ENCODE data around the gene FUCA1. TPM values are rescaled to one million over a fixed set of nuclear protein-coding genes. Genes with fewer than 3 reads are reported as not detected.
"Not testable (repeated sequence)": the region's sequence is repeated elsewhere in the genome, so short reads cannot be mapped to it uniquely, and the experiment has no call there.

FUCA1 gene
- total and polyA plus RNA-seq, 3 experiments from 2014 or later, result 14.1 to 17.2 (median 15.7) TPM

DNA sequence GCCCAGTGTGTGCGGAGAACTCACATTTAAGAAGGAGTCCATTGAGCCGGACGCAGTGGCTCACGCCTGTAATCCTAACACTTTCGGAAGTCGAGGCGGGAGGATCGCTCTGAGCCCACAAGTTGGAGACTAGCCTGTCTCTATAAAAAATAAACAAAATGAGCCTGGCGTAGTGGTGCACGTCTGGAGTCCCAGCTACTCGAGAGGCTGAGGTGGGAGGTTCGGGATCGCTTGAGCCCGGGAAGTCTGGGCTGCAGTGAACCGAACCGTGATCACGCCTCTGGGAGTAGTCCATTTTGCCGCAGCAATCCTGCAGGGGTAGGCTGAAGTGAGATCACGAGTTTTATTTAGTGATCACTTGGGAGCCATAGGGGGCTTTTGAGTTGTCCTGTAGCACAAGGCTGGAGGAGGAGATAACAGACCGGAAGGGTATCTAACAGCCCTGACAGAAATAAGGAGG lies 497 bp upstream of the FUCA1 start:
- ChIA-PET POLR2A (no interaction called here), CTCF (interaction anchor here (0.9 to 3.8 kb wide), 6 partner anchors 43 to 97 kb away, joined by 3 to 19 read pairs (median 4); partner anchors contain the start of gene HMGCL)
- no peaks in the 10 kb centered on the region for H3K27me3 Mint-ChIP-seq
- Histone ChIP-seq H3K27me3 (ENCODE audit: insufficient read depth, low read length, poor library complexity, severe bottlenecking) (no peaks in the 10 kb centered on the region), H3K4me3 (ENCODE audit: low read length) (peak overlapping the region; percentile 40), H3K9me3 (ENCODE audit: low read length) (no peaks in the 10 kb centered on the region), H3K27ac (ENCODE audit: low read depth, low read length) (peak overlapping the region; percentile 54), H3K4me1 (ENCODE audit: insufficient read depth, low read length) (peaks cover 22% of the 10 kb centered on the region), H3K36me3 (ENCODE audit: insufficient read depth, low read length) (peaks cover 7% of the 10 kb centered on the region)
- H3K9me3 Mint-ChIP-seq, result no peaks in the 10 kb centered on the region
- peaks cover 18 to 33% (median 22%) of the 10 kb centered on the region in 3 donors for H3K4me1 Mint-ChIP-seq
- H3K36me3 Mint-ChIP-seq, result peaks cover 0 to 15% (median 0%) of the 10 kb centered on the region in 3 donors
- H3K4me3 Mint-ChIP-seq, result peak overlapping the region; percentile 82 to 93 (median 86)
- no peak for DNase-seq
- H3K27ac Mint-ChIP-seq, result peak overlapping the region; percentile 17 to 95 (median 86)

DNA sequence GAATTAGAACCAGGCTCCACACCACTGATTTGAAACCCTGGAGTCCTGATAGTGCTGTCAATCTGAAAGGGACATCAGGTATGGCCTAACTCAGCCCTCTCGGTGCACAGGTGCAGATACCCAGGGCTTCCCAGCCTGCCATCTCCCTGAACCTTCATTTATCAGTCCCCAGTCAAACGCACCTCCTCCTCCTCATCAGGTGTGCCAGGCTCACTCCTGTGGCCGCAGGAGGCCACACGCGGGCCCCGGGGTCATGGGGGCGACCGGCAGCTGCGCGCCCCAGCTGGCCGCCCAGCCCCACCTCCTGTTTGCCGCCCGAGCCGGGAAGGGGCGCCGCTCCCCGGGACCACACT lies 572 bp downstream of the FUCA1 start:
- Histone ChIP-seq H3K4me1 (ENCODE audit: insufficient read depth, low read length) (peaks cover 22% of the 10 kb centered on the region), H3K27ac (ENCODE audit: low read depth, low read length) (peak overlapping the region; percentile 54), H3K36me3 (ENCODE audit: insufficient read depth, low read length) (peaks cover 9% of the 10 kb centered on the region), H3K9me3 (ENCODE audit: low read length) (no peaks in the 10 kb centered on the region), H3K27me3 (ENCODE audit: insufficient read depth, low read length, poor library complexity, severe bottlenecking) (no peaks in the 10 kb centered on the region), H3K4me3 (ENCODE audit: low read length) (peak overlapping the region; percentile 61)
- ChIA-PET CTCF (interaction anchor here (1.0 to 3.8 kb wide), 3 partner anchors 57 to 96 kb away, joined by 3 to 19 read pairs (median 5); no protein-coding TSS in a partner anchor), POLR2A (no interaction called here)
- peaks cover 0 to 22% (median 3%) of the 10 kb centered on the region in 3 donors for H3K36me3 Mint-ChIP-seq
- no peaks in the 10 kb centered on the region for H3K9me3 Mint-ChIP-seq
- peak overlapping the region in 6 of 8 donors; percentile 19 to 90 (median 76) for H3K27ac Mint-ChIP-seq
- no peaks in the 10 kb centered on the region for H3K27me3 Mint-ChIP-seq
- peak overlapping the region; percentile 82 to 93 (median 86) for H3K4me3 Mint-ChIP-seq
- DNase-seq, result no peak
- H3K4me1 Mint-ChIP-seq, result peaks cover 18 to 33% (median 22%) of the 10 kb centered on the region in 3 donors

DNA sequence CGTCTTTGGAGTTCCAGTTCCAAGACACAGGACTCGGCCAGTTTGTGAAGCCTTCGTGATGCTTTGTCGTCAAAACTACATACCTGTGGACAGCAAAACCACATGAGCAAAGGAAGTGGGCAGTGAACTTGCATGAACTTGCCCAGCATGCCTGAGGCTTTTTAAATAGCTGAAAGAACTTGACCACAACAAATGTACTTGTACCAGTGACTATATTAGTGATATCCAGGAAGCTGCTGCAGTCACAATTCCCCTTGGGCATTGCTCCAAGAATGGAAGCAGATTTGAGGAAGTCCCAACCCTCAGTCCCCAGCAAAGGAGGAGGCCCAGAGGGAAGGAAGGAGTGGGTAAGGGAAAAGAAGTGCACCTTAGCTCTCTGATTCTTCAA lies 2.6 kb downstream of the FUCA1 start:
- peaks cover 11% of the 10 kb centered on the region for H3K36me3 ChIP-seq (ENCODE audit: insufficient read depth, low read length)
- CTCF ChIA-PET, result interaction anchor here (1.4 kb wide), 1 partner anchor 56 kb away, joined by 4 read pairs; no protein-coding TSS in a partner anchor
- no peak overlapping the region for H3K27ac Mint-ChIP-seq
- no peaks in the 10 kb centered on the region for H3K27me3 Mint-ChIP-seq
- H3K27ac ChIP-seq (ENCODE audit: low read depth, low read length), result no peak overlapping the region
- H3K4me1 Mint-ChIP-seq, result peaks cover 18 to 33% (median 22%) of the 10 kb centered on the region in 3 donors
- POLR2A ChIA-PET, result interaction anchor here (0.9 kb wide), 1 partner anchor 19 kb away, joined by 4 read pairs; no protein-coding TSS in a partner anchor
- peaks cover 22% of the 10 kb centered on the region for H3K4me1 ChIP-seq (ENCODE audit: insufficient read depth, low read length)
- H3K4me3 ChIP-seq (ENCODE audit: low read length), result no peak overlapping the region
- no peaks in the 10 kb centered on the region for H3K9me3 Mint-ChIP-seq
- H3K36me3 Mint-ChIP-seq, result peaks cover 5 to 35% (median 6%) of the 10 kb centered on the region in 3 donors
- no peak for DNase-seq
- no peaks in the 10 kb centered on the region for H3K27me3 ChIP-seq (ENCODE audit: insufficient read depth, low read length, poor library complexity, severe bottlenecking)
- no peaks in the 10 kb centered on the region for H3K9me3 ChIP-seq (ENCODE audit: low read length)
- peak overlapping the region in 3 of 7 donors; percentile 57 to 86 (median 59) for H3K4me3 Mint-ChIP-seq

DNA sequence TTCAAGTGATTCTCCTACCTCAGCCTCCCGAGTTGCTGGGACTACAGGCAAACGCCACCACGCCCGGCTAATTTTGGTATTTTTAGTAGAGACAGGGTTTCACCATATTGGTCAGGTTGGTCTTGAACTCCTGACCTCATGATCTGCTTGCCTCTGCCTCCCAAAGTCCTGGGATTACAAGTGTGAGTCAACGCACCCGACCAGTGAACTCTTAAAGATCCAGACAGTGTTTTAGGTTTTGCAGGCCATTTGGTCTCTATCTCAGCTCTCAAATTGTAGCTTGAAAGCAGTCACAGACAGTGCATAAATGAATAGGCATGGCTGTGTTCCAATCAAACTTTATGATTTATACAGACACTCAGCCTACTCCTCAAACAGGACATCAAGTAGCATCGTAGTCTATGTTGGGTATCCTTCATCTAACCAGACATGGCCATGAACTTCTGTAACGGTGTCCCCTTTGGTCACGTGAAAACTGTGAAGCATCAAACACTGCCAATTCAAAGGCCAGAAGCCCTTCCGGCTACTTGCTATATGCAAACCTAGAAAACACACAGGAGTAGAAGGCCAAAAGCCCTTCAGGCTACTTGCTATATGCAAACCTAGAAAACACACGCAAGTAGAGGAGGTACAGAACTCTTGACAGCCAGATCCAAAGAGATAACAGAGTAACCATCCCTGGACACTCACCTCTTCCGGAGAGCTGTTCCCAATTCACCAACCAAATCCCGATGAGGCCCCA lies 3.1 kb downstream of the FUCA1 start:
- H3K36me3 Mint-ChIP-seq, result peaks cover 5 to 36% (median 6%) of the 10 kb centered on the region in 3 donors
- peaks cover 22% of the 10 kb centered on the region for H3K4me1 ChIP-seq (ENCODE audit: insufficient read depth, low read length)
- H3K27ac ChIP-seq (ENCODE audit: low read depth, low read length), result no peak overlapping the region
- POLR2A ChIA-PET, result interaction anchor here (0.9 kb wide), 1 partner anchor 19 kb away, joined by 4 read pairs; no protein-coding TSS in a partner anchor
- no peaks in the 10 kb centered on the region for H3K9me3 Mint-ChIP-seq
- CTCF ChIA-PET, result interaction anchor here (1.4 kb wide), 1 partner anchor 55 kb away, joined by 4 read pairs; no protein-coding TSS in a partner anchor
- H3K4me3 ChIP-seq (ENCODE audit: low read length), result no peak overlapping the region
- peak overlapping the region in 2 of 7 donors; percentile 23 to 86 for H3K4me3 Mint-ChIP-seq
- no peak overlapping the region for H3K27ac Mint-ChIP-seq
- H3K27me3 ChIP-seq (ENCODE audit: insufficient read depth, low read length, poor library complexity, severe bottlenecking), result no peaks in the 10 kb centered on the region
- no peak for DNase-seq
- H3K9me3 ChIP-seq (ENCODE audit: low read length), result no peaks in the 10 kb centered on the region
- peaks cover 18 to 33% (median 22%) of the 10 kb centered on the region in 3 donors for H3K4me1 Mint-ChIP-seq
- peaks cover 11% of the 10 kb centered on the region for H3K36me3 ChIP-seq (ENCODE audit: insufficient read depth, low read length)
- no peaks in the 10 kb centered on the region for H3K27me3 Mint-ChIP-seq

DNA sequence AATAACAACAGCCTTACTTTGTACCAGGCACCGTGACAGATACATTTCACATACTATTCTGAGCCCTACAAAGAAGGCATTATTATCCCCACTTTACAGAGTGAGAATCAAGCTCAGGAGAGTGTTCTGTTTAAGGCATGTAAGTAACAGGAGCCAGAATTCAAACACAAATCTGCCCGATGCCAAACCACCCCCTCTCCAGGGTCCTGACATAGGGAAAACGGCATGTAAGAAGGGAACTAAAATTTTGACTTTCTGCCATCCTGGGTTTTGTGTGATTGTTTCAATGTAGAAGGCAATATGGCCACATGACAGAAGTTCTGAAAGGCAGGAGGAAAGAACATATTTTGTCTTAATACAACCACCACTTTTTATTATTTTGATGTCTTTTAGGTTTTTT lies 5.5 kb downstream of the FUCA1 start:
- H3K27ac ChIP-seq (ENCODE audit: low read depth, low read length), result no peak overlapping the region
- peaks cover 25% of the 10 kb centered on the region for H3K36me3 ChIP-seq (ENCODE audit: insufficient read depth, low read length)
- no peak for DNase-seq
- H3K9me3 ChIP-seq (ENCODE audit: low read length), result no peaks in the 10 kb centered on the region
- ChIA-PET CTCF (no interaction called here), POLR2A (no interaction called here)
- Mint-ChIP-seq H3K27me3 (no peaks in the 10 kb centered on the region), H3K4me1 (peaks cover 8 to 22% (median 13%) of the 10 kb centered on the region in 3 donors), H3K36me3 (peaks cover 5 to 55% (median 12%) of the 10 kb centered on the region in 3 donors), H3K27ac (no peak overlapping the region), H3K4me3 (no peak overlapping the region), H3K9me3 (no peaks in the 10 kb centered on the region)
- no peak overlapping the region for H3K4me3 ChIP-seq (ENCODE audit: low read length)
- peaks cover 15% of the 10 kb centered on the region for H3K4me1 ChIP-seq (ENCODE audit: insufficient read depth, low read length)
- H3K27me3 ChIP-seq (ENCODE audit: insufficient read depth, low read length, poor library complexity, severe bottlenecking), result no peaks in the 10 kb centered on the region

DNA sequence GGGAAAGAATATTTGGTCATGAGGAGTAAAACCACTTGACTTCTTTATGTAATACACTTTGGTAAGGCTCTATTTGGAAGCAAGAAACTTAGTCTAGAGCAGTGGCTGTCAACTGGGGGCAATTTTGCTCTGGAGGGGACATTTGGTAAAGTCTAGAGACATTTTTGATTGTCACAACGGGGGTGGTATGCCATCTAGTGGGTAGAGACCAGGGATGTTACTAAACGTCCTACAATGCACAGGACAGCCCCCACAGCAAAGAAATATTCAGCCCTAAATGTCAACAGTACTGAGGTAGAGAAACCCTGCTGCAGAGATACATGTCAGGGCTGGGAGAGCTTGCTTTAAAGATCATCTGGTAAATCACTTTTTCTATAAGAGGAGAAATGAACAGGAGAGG lies 13.5 kb downstream of the FUCA1 start:
- H3K9me3 Mint-ChIP-seq, result no peaks in the 10 kb centered on the region
- no peaks in the 10 kb centered on the region for H3K4me1 ChIP-seq (ENCODE audit: insufficient read depth, low read length)
- H3K4me1 Mint-ChIP-seq, result peaks cover 0 to 9% (median 3%) of the 10 kb centered on the region in 3 donors
- no peak overlapping the region for H3K4me3 ChIP-seq (ENCODE audit: low read length)
- H3K27me3 Mint-ChIP-seq, result no peaks in the 10 kb centered on the region
- H3K9me3 ChIP-seq (ENCODE audit: low read length), result no peaks in the 10 kb centered on the region
- peak overlapping the region in 1 of 8 donors; percentile 2 for H3K27ac Mint-ChIP-seq
- H3K36me3 ChIP-seq (ENCODE audit: insufficient read depth, low read length), result peaks cover 12% of the 10 kb centered on the region
- H3K27ac ChIP-seq (ENCODE audit: low read depth, low read length), result no peak overlapping the region
- CTCF ChIA-PET, result no interaction called here
- no peak for DNase-seq
- no peaks in the 10 kb centered on the region for H3K27me3 ChIP-seq (ENCODE audit: insufficient read depth, low read length, poor library complexity, severe bottlenecking)
- H3K4me3 Mint-ChIP-seq, result peak overlapping the region in 1 of 7 donors; percentile 24
- H3K36me3 Mint-ChIP-seq, result peaks cover 4 to 62% (median 17%) of the 10 kb centered on the region in 3 donors
- POLR2A ChIA-PET, result interaction anchor here (0.7 kb wide), 1 partner anchor 108 kb away, joined by 6 read pairs; no protein-coding TSS in a partner anchor

DNA sequence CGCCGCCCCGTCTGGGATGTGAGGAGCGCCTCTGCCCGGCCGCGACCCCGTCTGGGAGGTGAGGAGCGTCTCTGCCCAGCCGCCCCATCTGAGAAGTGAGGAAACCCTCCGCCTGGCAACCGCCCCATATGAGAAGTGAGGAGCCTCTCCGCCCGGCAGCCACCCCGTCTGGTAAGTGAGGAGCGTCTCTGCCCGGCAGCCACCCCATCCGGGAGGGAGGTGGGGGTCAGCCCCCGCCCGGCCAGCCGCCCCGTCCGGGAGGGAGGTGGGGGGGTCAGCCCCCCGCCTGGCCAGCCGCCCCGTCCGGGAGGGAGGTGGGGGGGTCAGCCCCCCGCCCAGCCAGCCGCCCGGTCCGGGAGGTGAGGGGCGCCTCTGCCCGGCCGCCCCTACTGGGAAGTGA lies 15.0 kb downstream of the FUCA1 start:
- not testable (repeated sequence) for H3K4me3 Mint-ChIP-seq, H3K27ac Mint-ChIP-seq, H3K9me3 Mint-ChIP-seq

DNA sequence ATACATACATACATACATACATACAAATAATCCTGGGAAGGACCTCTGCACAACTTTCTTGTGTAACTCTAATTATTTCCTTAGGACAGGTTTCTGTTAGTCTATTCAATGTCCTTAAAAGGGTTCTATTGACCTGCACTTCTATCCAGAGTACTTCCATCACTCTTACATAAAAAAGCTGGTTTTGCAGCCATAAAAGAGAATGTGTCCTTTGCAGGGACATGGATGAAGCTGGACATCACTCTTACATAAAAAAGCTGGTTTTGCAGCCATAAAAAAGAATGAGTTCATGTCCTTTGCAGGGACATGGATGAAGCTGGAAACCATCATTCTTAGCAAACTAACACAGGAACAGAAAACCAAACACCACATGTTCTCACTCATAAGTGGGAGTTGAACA lies 16.7 kb downstream of the FUCA1 start:
- not testable (repeated sequence) for H3K4me3 ChIP-seq (ENCODE audit: low read length); H3K4me1 ChIP-seq (ENCODE audit: insufficient read depth, low read length); H3K27me3 ChIP-seq (ENCODE audit: insufficient read depth, low read length, poor library complexity, severe bottlenecking); DNase-seq; H3K4me1 Mint-ChIP-seq; H3K9me3 ChIP-seq (ENCODE audit: low read length); H3K27ac ChIP-seq (ENCODE audit: low read depth, low read length); H3K27ac Mint-ChIP-seq; H3K9me3 Mint-ChIP-seq; H3K27me3 Mint-ChIP-seq; H3K4me3 Mint-ChIP-seq
- CTCF ChIA-PET, result interaction anchor here (0.9 kb wide), 1 partner anchor 40 kb away, joined by 3 read pairs; no protein-coding TSS in a partner anchor
- POLR2A ChIA-PET, result interaction anchor here (0.8 kb wide), 1 partner anchor 735 kb away, joined by 3 read pairs; no protein-coding TSS in a partner anchor
- H3K36me3 ChIP-seq (ENCODE audit: insufficient read depth, low read length), result peaks cover 16% of the 10 kb centered on the region
- H3K36me3 Mint-ChIP-seq, result peaks cover 21 to 60% (median 29%) of the 10 kb centered on the region in 3 donors

More for the DNA sequence above, 15.0 kb downstream of the FUCA1 start:
- POLR2A ChIA-PET; H3K27me3 ChIP-seq (ENCODE audit: insufficient read depth, low read length, poor library complexity, severe bottlenecking); H3K4me3 ChIP-seq (ENCODE audit: low read length); DNase-seq; H3K4me1 Mint-ChIP-seq; H3K36me3 ChIP-seq (ENCODE audit: insufficient read depth, low read length); H3K27me3 Mint-ChIP-seq; H3K27ac ChIP-seq (ENCODE audit: low read depth, low read length); CTCF ChIA-PET; H3K4me1 ChIP-seq (ENCODE audit: insufficient read depth, low read length); H3K9me3 ChIP-seq (ENCODE audit: low read length): not testable (repeated sequence)
- H3K36me3 Mint-ChIP-seq, result peaks cover 9 to 59% (median 19%) of the 10 kb centered on the region in 3 donors

Measured in CD8-positive, alpha-beta memory T cell (primary cell).